GM12801 (cell line): ENCODE measurements around the gene GDE1.

Experiments
- TF ChIP-seq, protein P1 (sequence below): IDR thresholded peaks from one replicate; pipeline ENCODE4 v1.5.1; 2011; ENCODE audit warnings: control low read depth; ENCODE audit not compliant: insufficient read length; ENCODE audit errors: extremely low read depth

Gene GDE1

DNA sequence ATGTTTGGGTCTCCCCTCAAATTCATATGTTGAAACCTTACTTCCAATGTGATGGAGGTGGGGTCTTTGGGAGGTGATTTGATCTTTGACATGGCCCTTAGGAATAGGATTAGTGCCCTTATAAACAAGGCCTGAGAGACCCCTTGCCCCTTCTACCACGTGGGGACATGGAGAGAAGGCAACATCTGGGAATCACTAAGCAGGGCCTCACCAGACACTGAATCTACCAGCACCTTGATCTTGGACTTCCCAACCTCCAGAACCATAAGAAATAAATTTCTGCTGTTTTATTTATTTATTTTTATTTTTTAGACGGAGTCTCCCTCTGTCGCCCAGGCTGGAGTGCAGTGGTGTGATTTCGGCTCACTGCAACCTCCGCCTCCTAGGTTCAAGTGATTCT lies 40.1 kb downstream of the GDE1 start:
- TF ChIP-seq, protein P1, sequence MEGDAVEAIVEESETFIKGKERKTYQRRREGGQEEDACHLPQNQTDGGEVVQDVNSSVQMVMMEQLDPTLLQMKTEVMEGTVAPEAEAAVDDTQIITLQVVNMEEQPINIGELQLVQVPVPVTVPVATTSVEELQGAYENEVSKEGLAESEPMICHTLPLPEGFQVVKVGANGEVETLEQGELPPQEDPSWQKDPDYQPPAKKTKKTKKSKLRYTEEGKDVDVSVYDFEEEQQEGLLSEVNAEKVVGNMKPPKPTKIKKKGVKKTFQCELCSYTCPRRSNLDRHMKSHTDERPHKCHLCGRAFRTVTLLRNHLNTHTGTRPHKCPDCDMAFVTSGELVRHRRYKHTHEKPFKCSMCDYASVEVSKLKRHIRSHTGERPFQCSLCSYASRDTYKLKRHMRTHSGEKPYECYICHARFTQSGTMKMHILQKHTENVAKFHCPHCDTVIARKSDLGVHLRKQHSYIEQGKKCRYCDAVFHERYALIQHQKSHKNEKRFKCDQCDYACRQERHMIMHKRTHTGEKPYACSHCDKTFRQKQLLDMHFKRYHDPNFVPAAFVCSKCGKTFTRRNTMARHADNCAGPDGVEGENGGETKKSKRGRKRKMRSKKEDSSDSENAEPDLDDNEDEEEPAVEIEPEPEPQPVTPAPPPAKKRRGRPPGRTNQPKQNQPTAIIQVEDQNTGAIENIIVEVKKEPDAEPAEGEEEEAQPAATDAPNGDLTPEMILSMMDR: no peak

GRCh38 chr16:19481296-19481695 lies 40.6 kb downstream of the GDE1 start:
- TF ChIP-seq, protein P1: no peak

DNA sequence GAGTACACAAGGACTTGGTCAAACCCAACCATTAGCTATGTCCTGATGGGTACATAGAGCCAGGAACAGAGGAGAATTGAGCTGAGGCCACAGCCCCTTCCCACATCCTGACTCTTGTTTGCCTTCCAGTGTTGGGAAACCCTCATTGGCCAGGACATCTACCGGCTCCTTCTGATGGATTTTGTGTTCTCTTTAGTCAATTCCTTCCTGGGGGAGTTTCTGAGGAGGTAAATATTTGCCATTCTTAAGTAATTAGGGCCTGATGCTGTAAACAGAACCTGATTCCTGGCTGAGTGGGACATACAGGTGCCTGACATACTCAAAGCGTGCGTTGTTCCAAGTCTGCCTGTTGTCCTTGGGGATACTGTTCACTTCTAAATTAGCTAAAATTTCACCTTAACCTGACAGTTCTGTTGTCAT lies 42.6 kb downstream of the GDE1 start:
- TF ChIP-seq, protein P1: no peak

- TF ChIP-seq, protein P1: no peak
Measured at GRCh38 chr16:19478505-19478904, 43.4 kb downstream of the GDE1 start.

DNA sequence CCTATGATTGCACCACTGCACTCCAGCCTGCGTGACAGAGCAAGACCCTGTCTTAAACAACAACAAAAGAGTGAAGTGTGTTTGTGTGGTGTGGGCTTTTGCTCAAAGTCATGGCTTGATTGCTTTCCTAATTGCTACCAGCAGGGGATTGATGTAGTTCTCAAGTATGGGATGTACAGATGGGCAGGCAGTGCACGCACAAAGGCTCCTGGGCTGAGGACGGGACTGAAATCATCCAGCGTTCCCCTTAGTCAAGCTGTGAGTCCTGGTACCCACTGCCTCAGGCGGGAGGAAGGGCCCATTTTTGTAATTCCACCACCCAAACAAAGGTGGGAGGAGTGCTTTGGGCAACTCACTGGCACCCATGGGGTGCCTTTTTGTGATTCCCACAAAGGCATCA lies 47.3 kb downstream of the GDE1 start:
- TF ChIP-seq, protein P1: no peak

DNA sequence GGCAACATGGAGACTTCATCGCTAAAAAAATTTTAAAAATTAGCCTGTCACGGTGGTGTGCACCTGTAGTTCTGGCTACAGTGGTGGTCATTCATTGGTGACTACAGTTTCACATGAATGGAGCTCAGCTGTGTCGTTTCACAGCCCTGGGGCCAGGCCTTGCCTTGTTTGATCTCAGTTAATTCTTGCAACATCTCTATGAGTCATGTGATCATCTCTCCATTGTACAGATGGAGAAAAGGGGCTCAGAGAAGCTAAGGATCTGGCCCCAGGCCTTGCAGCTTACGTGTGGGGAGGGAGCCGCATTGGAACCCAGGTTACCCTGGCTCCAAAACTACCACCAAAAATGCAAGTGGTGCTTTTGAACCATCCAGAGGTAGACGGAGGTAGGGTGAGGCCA lies 49.4 kb downstream of the GDE1 start:
- TF ChIP-seq, protein P1: no peak

DNA sequence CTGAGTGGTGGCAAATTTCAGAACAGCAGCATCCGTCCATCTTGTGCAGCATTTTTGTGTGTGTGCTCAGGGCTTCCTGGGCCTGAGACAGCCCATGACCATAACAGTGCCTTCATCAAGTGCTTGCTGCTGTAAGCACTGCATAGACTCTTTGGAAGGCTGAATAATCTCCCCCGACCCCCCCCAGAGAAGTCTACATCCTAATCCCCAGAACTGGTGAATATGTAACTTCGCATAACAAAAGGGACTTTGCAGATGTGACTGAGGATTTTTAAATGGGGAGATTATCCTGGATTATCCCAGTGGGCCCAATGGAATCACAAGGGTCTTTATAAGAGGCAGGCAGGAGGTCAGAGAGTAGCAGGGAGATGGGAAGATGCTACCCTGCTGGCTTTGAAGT lies 53.6 kb downstream of the GDE1 start:
- TF ChIP-seq, protein P1: no peak
